HG03097 (cell line): Measurements from ENCODE around the gene ADAMTSL4.

Experiments used
- ATAC-seq: cut with Tn5 transposase; IDR thresholded peaks from one replicate; pipeline ENCODE4 v1.9.1; 2021; ENCODE audit not compliant: unreplicated experiment, low FRiP score

Gene ADAMTSL4

GRCh38 chr1:150532860-150533259 is 16.3 kb upstream of the ADAMTSL4 start:
- no peak for ATAC-seq

- ATAC-seq = no peak
Observed at GRCh38 chr1:150534002-150534401, 15.2 kb upstream of the ADAMTSL4 start.

- no peak for ATAC-seq
Observed at GRCh38 chr1:150535511-150536287, 13.5 kb upstream of the ADAMTSL4 start.

- no peak for ATAC-seq
Observed at GRCh38 chr1:150536836-150537731, 12.1 kb upstream of the ADAMTSL4 start.

GRCh38 chr1:150537732-150538684 is 11.2 kb upstream of the ADAMTSL4 start:
- no peak for ATAC-seq

- no peak for ATAC-seq
Observed at GRCh38 chr1:150543500-150544143, 5.6 kb upstream of the ADAMTSL4 start.

- no peak for ATAC-seq
Observed at GRCh38 chr1:150544204-150544603, 5.0 kb upstream of the ADAMTSL4 start.

- ATAC-seq = no peak
Observed at GRCh38 chr1:150545486-150546032, 3.6 kb upstream of the ADAMTSL4 start.

- ATAC-seq = no peak
Observed at GRCh38 chr1:150546294-150546937, 2.8 kb upstream of the ADAMTSL4 start.

GRCh38 chr1:150548324-150548631 is 930 bp upstream of the ADAMTSL4 start:
- no peak for ATAC-seq

- no peak for ATAC-seq
Observed at GRCh38 chr1:150549496-150550221, 451 bp downstream of the ADAMTSL4 start.

GRCh38 chr1:150550222-150551050 is 1.2 kb downstream of the ADAMTSL4 start:
- no peak for ATAC-seq

GRCh38 chr1:150551051-150551783 is 2.0 kb downstream of the ADAMTSL4 start:
- no peak for ATAC-seq

GRCh38 chr1:150551784-150552127 is 2.5 kb downstream of the ADAMTSL4 start:
- no peak for ATAC-seq

- ATAC-seq = no peak
Observed at GRCh38 chr1:150552128-150552910, 3.1 kb downstream of the ADAMTSL4 start.

- no peak for ATAC-seq
Observed at GRCh38 chr1:150552911-150553289, 3.7 kb downstream of the ADAMTSL4 start.
